MV-4-11 (cell line): ENCODE data around the gene IQCH.
"Not testable (repeated sequence)": the region's sequence is repeated elsewhere in the genome, so short reads cannot be mapped to it uniquely, and the experiment has no call there.

Experiments used
- DNase-seq: peaks from one replicate; lab custom pipeline; 2025; lab: John Stamatoyannopoulos, UW

Gene IQCH

DNA sequence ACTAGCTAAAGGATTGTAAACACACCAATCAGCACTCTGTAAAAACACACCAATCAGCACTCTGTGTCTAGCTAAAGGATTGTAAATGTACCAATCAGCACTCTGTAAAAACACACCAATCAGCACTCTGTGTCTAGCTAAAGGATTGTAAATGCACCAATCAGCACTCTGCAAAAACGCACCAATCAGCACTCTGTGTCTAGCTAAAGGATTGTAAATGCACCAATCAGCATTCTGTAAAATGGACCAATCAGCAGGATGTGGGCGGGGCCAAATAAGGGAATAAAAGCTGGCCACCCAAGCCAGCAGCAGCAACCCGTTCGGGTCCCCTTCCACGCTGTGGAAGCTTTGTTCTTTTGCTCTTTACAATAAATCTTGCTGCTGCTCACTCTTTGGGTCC is 8.0 kb upstream of the IQCH start:
- DNase-seq = not testable (repeated sequence)

DNA sequence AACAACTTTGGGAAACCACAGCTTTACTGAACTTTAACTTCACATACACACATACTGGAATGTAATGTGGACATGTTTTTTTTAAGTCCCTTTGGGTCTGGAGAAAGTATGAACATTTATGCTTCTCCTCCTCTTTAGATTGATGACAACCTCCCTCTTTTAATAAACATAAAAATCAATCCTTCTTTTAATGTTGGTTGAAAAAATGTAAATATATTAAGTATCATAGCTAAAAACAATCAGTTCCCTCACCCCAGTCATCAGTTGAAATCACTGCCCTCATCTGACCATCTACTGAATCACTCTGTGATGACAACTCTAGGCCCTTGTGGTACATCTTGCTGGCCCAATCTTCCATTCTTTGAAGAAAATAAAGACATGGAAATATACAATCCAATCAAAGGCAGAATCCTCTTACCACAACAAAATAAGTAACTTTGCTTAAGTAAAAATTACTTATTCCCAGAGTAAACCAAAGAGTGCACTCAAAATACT is 6.5 kb upstream of the IQCH start:
- DNase-seq = no peak

DNA sequence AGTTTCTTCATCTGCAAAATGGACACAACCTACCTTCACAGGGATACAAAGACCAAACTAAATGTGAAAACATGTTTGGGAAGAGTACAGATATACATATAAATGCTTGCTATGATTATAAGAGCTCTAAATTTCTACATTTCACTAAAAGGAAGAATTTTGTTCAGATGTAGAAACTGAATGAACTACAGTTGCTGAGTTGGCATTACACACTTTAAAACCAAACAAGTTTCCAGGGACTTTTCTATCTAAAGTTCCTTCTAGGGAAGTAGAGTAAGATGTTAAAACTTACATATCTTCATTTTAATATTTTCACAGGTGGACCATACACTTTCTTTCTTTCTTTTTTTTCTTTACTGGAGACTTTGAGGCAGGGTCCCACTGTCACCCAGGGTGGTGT is 4.8 kb upstream of the IQCH start:
- no peak for DNase-seq

DNA sequence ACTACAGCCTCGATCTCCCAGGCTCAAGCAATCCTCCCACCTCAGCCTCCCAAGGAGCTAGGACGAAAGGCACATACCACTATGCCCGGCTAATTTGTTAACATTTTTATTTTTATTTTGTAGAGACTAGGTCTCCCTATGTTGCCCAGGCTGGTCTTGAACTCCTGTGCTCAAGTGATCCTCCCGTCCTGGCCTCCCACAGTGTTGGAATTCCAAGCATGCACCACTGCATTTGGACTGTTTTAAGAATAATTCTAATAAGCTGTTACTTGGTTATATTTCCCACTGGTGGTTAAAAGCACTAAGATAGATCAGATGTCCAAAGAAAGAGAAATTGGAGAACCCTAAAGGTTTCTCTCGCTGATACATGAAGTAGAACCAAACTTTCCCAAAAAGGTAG is 3.3 kb upstream of the IQCH start:
- DNase-seq = no peak

DNA sequence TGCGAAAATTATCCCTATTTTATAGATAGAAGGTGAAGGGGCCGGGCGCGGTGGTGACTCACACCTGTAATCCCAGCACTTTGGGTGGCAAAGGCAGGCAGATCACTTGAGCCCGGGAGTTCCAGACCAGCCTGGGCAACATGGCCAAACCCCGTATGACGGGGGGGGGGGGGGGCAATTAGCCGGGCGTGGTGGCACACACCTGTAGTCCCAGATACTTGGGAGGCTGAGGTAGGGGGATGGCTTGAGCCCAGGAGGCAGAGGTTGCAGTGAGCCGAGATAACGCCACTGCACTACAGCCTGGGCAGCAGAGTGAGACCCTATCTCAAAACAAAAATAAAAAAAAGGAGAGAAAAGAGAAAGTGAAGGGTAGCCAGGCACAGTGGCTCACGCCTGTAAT is 1.5 kb upstream of the IQCH start:
- DNase-seq = no peak

DNA sequence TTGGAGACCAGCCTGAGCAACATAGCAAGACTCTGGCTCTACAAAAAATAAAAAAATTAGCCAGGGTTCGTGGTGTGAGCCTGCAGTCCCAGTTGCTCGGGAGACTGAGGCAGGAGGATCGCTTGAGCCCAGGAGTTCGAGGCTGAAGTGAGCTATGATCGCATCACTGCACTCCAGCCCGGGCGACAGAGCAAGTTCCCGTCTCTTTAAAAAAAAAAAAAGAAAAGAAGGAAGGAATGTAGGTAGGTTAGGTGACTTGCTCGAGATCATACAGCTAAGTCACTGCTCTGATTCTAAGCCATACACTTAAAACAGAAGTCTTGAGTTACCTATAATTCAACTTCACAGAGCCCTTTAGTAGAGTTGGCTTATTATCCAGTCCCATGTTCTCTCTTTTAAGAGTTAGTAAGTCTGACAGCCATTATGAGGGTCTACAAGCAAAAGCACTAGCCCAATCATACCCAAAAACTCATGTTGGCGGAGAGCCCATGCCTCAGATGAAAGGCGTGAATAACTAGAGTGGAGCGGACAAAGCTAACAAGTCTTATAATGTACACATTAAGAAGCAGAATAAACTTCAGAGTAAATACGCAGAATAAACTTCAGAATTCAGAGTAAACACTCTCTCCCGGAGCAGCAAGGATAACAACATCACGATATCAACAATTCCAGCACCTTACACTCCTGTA is 893 bp upstream of the IQCH start:
- no peak for DNase-seq

DNA sequence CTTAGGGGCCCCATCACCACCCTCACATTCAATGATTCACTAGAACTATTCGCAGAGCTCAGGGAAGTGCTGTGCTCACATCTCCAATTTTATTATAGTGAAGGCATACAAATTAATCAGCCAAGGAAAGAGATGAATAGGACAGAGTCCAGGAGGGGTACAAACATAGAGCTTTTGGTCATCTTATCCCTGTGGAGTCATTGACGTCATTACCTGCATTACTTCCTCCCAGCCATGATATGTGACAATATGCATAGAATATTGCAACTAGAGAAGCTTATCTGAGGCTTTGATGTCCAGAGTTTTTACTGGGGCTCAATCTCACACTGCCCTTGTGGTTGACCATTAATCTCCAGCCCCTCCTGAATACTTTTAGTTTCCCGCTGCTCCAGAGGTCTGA is 1.5 kb downstream of the IQCH start:
- no peak for DNase-seq

DNA sequence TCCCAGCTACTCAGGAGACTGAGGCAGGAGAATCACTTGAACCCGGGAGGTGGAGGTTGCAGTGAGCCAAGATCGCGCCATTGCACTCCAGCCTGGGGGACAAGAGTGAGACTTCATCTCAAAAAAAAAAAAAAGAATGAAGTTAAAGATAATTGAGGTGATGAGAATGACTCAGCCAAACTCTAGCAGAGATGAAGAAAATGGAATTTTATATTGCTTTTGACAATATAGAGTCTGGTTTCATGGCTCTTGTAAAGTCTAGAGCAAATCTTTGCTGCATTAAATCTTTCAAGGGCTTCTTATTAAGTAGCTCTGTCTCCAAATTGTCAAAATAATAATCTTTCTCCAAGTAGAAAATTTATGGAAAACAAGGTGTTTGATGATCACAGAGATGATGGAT is 3.8 kb downstream of the IQCH start:
- DNase-seq = not testable (repeated sequence)

DNA sequence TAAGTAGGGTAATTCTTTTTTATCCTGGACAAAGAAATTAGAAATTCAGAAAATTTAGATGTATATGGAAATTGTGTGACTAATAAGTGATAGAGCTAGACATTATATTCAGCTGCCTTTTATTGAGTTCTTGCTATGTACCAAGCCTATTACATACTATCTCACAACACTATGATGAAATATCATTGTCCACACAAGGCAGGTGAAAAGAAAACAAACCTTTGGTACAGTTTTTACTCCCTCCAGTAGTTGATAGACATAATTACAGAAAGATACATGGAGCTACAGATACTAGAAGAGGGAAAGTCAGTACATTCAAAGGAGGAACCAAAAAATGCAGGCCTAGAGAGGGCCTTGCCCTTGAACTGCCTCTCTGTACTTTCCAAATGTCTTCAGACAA is 4.8 kb downstream of the IQCH start:
- no peak for DNase-seq

DNA sequence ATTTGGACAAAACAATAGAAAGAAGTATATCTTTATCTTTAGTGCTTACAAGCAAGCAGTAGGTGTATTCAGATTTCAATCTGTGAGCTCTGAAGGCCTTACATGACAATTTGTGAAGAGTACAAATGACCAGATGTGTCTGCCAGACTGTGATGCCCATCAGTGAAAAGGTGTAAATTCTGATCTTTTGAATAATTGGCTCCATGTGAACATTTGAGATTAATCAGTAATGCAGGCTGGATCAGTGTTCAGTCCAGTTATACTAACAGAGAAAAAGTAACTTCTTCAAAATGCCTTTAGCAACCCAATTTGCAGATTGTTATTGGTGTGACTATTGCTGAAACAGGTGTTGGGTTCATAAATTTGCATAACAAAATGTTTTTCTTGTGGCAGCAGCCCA is 5.2 kb downstream of the IQCH start:
- DNase-seq = no peak

DNA sequence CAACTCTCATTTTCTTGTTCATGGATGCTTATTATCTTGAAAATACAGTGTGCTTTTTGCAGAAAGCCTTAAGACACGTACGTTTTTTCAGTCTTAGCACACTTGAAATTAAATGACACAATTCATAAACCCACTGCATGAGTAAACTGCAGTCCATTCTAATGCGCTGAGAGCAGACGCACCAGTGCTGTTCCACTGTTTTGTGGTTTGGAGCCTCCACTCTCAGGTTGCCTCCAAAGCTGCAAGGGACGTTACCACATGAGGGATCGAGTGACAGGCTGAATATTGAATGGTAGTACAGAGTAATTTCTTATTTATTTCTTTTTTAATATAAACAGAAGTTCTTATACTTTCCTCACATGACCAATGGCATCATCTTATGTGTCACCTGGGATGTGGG is 12.3 kb downstream of the IQCH start:
- no peak for DNase-seq

DNA sequence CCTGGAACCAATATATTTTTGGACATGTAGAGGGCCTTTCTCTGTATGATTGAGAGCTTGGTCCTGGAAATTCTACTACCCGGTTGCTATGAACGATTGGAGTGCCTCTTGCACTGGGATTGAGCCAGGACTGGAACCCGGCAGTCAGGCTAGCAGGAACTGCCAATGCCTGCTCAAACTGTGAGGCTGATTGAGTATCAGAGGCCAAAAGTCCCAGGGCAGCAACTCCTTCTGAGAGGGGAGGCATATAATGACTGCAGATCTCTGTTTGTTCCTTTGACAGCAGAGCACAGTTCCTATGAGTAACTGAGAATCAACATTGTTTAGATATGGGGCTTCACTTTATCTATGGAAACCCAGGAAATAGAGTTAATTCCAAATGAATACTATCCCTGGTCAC is 12.9 kb downstream of the IQCH start:
- no peak for DNase-seq

DNA sequence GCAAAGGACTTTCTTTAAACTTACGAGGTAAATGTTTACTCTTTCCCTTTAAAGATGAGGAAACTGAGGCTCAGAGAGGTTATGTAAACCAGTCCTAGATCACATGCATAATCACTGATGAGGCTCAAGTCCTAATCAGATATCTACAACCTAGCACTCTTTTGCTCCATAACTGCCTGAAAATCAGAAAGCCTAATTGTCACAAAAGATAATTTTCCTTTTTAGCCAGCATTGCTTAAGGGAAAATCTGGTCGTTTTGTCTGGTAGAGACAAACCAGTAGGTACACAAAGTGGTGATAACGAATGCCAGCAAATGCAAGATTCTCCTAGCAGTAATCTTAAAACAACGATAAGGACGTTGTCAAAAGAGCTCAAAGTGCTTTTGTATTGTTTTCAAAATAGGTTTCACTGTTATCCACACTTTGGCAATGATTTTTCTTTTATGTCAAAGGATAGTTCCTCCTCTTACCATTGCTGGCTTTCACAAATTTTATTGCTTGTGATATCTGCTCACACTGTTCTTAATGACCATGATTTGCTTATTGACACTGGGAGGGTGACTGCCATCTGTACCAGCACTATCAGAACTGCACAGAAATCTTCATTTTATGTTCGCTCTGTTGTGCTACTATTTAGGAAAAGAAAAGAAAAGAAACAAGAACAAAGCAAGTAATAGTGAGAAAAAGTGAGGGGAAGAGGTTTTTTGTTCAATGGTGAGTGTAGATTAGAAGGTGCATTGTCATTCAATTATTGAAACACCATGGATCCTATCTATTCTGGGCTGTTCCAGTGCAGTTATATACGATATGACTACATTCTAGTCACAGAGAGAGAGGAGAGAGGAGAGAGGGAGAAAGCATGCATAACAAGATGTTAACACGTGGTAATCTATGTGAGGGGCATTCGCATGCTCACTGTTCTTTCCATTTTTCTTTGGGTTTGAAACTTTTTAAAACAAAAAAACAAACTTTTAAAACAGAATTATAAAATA is 13.7 kb downstream of the IQCH start:
- DNase-seq = no peak

DNA sequence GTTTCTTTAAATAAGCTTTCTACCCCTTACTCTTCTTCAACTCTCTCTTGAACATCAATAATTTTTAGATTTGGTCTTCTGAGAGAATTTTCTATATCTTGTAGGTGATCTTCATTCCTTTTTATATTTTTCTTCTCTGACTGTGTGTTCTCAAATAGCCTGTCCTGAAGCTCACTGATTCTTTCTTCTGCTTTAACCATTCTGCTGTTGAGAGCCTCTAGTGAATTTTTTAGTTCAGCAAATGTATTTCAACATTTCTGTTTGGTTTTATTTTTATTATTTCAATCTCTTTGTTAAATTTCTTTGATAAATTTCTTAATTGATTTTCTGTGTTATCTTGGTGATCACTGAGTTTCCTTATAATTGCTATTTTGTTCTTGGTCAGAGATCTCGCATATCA is 19.6 kb downstream of the IQCH start:
- DNase-seq = no peak

DNA sequence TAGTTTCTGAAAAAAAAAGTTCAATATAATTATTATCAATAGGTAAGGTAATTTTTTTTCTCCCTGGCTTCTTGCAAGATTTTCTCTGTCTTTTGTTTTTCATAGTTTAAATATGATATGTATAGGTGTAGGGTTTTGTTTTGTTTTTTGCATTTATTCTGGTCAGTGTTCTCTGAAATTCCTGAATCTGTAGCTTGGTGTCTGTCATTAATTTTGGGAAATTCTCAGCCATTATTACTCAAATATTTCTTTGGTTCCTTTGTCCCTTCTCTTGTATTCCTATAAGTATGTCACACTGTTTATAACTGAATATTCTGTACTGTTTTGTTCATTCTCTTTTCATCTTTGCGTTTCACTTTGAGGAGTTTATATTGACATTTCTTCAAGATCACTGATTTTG is 22.1 kb downstream of the IQCH start:
- DNase-seq = no peak

DNA sequence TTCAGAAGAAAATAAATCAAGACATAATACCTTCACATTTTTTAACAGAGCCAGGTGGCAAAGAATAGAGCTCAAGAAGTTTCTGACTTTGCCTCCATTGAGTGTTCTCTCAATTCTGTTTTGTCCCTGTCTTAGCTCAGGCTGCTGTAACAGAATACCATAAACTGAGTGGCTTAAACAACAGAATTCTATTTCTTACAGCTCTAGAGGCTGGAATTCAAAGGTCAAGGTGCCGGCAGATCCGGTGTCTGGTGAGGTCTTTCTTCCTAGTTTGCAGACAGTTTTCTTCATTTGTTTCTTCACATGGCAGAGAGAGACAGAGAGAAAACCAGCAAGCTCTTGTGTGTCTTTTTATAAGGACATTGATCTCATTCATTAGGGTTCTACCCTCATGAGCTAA is 25.6 kb downstream of the IQCH start:
- DNase-seq = no peak

DNA sequence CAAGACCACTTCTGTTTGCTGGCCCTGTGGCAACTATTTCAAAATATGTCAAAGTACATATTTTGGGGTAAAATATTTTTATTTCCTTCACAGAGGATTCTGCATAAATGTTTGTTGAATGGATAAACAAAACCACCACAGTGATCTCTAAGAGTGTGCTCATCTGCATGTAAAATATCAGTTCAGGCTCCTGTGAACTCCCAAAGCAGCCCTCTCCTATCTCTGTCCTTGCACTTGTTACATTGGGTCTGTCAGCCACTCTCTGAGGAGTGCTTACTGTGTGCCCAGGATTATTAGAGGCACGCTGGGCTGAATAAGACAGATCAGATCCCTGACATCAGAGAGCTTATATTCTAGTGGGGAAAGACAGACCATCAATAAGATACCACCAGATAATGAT is 27.1 kb downstream of the IQCH start:
- DNase-seq = no peak

DNA sequence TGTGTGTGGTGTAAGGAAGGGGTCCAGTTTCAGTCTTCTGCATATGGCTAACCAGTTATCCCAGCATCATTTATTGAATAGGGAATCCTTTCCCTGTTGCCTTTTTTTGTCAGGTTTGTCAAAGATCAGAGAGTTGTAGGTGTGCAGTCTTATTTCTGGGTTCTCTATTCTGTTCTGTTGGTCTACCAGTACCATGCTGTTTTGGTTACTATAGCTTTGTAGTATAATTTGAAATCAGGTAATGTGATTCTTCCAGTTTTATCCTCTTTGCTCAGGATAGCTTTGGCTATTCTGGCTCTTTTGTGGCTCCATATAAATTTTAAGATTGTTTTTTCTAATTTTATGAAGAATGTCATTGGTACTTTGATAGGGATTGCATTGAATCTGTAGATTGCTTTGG is 31.0 kb downstream of the IQCH start:
- DNase-seq = not testable (repeated sequence)

DNA sequence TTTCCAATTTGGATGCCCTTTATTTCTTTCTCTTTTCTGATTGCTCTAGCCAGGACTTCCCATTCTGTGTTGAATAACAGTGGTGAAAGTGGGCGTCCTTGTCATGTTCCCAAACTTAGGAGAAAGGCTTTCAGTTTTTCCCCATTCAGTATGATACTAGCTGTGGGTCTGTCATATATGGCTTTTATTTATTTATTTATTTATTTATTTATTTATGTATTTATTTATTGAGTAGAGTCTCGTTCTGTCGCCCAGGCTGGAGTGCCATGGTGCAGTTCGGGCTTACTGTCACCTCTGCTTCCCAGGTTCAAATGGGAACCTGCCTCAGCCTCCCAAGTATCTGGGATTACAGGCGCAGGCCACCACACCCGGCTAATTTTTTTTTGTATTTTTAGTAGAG is 31.8 kb downstream of the IQCH start:
- not testable (repeated sequence) for DNase-seq

DNA sequence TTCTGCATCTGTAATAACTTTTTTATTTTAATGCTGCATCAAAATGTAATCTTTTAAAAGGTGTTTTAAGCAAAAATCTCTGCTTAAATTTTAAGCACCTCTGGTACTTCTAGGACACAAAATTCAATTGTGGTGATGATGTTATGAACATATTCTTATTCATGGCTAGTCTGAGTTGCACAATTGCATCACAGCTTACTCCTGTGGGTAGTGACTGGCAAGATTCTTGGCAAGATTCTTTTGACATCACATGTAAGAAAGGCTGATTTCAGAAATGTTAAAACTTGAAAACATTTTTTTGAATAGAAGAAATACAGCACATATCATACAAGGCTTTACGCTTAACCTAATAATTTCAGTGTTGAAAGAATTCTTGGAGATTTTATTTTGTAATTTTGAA is 35.7 kb downstream of the IQCH start:
- DNase-seq = no peak

DNA sequence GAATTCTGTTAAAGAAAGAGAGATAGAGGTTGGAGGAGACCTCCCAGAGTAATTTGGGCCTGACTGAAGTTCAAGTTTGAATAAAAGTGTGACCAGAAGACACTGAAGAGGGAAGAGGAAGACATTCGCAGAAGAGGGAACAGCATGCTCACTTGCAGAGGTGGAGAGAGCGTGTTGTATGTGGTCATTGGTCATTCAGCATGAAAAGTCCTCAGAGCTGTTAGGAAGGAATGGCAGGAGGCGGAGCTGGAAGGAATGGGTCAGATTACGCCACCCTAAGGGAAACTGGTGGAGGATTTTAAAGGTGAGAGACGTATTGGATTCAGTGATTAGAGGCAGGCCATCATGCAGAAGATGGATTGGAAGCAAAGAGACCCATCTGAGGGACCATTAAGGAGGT is 41.6 kb downstream of the IQCH start:
- DNase-seq = no peak

DNA sequence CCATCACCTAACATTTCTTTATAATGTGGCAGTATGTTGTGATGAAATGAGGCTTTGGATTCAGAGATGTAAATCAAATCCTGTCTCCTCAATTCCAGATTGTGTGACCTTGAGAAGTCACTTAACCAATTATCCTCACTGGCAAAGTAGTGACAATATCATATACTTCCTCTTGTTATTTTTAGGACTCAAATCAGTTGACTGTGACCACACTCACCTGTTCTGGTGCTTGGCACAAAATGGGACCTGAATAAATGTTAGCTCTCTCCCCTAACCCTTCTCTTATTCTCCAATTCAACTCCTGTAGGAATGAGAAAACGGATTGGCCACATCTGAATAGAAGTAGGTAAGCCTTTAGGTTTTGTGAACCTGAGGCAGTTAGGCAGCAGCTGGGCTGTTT is 42.1 kb downstream of the IQCH start:
- no peak for DNase-seq

DNA sequence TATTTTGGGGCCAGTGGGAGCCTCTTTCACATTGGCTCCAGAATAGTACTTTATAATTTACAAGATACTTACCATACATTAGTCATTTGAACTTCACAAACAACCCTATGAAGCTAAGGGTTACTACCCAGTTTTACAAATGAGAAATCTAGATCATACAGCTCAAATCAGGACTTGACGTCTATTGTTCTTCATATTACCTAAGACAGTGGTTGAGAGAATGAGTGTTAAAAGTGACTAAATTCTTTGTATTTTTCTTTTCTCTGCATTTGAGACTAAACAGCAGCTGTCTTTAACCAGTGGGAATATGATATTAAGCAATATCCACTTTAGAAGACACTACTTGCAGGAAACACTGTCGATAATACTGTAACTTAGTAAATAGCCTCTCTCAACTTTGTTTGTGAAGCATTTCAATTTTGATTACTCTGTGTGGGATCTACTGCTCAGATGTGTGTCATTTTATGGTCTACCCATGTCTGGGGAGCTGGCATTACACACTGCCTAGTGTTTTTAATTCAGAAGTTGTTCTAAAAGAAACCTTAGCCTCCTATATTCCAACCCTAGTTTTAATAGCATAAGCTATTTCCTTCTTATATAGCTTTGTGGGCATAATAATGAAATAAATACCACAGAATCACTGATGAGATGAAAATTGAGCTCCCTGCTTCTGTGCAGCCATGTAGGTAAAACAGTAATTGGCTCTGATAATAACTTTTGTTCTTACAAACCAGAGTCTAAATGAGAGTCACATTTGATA is 45.9 kb downstream of the IQCH start:
- no peak for DNase-seq
